Endothelial cell of umbilical vein (primary cell): ENCODE measurements around the gene TM9SF4.

Source experiments
- CTCF ChIP-seq, 2 donors: IDR thresholded peaks; 1 replicate in 1 of 2; 2 replicates in 1 of 2; pipeline ENCODE4 v1.5.1; 2011; ENCODE audit warnings: low read length in 2 of 2, mild to moderate bottlenecking in 2 of 2, moderate library complexity in 2 of 2, control low read depth in 1 of 2, inconsistent platforms in 1 of 2, low read depth in 1 of 2; ENCODE audit not compliant: insufficient read depth in 1 of 2; ENCODE audit errors: extremely low read depth in 1 of 2
- EZH2 ChIP-seq: IDR thresholded peaks from 2 replicates; pipeline ENCODE4 v1.6.1; 2012; ENCODE audit warnings: borderline replicate concordance, low read depth, mild to moderate bottlenecking, moderate library complexity, low read length, inconsistent platforms; ENCODE audit not compliant: severe bottlenecking
- FOS ChIP-seq: IDR thresholded peaks from 2 replicates; pipeline ENCODE4 v1.6.1; 2011; ENCODE audit warnings: mild to moderate bottlenecking, low read length, moderate library complexity, borderline replicate concordance; ENCODE audit not compliant: insufficient read depth
- GATA2 ChIP-seq: IDR thresholded peaks from 2 replicates; pipeline ENCODE4 v1.7.0; 2011; ENCODE audit warnings: low read depth, mild to moderate bottlenecking, moderate library complexity, mixed read lengths, low read length; ENCODE audit not compliant: insufficient read length, insufficient read depth
- MYC ChIP-seq: IDR thresholded peaks from one replicate; pipeline ENCODE4 v1.6.1; 2011; ENCODE audit warnings: mild to moderate bottlenecking, low read depth, low read length
- POLR2A ChIP-seq: IDR thresholded peaks from 2 replicates; pipeline ENCODE4 v1.6.1; 2012; ENCODE audit warnings: low read depth, mild to moderate bottlenecking, control low read depth, low read length
- POLR2AphosphoS5 ChIP-seq: IDR thresholded peaks from 2 replicates; pipeline ENCODE4 v1.6.1; 2012; ENCODE audit warnings: low read depth, mild to moderate bottlenecking, control low read depth, low read length, moderate library complexity; ENCODE audit not compliant: insufficient read depth
- TF ChIP-seq, protein P1 (sequence below): IDR thresholded peaks from 2 replicates; pipeline ENCODE4 v1.6.1; 2011; ENCODE audit not compliant: insufficient read depth, insufficient read length

DNA sequence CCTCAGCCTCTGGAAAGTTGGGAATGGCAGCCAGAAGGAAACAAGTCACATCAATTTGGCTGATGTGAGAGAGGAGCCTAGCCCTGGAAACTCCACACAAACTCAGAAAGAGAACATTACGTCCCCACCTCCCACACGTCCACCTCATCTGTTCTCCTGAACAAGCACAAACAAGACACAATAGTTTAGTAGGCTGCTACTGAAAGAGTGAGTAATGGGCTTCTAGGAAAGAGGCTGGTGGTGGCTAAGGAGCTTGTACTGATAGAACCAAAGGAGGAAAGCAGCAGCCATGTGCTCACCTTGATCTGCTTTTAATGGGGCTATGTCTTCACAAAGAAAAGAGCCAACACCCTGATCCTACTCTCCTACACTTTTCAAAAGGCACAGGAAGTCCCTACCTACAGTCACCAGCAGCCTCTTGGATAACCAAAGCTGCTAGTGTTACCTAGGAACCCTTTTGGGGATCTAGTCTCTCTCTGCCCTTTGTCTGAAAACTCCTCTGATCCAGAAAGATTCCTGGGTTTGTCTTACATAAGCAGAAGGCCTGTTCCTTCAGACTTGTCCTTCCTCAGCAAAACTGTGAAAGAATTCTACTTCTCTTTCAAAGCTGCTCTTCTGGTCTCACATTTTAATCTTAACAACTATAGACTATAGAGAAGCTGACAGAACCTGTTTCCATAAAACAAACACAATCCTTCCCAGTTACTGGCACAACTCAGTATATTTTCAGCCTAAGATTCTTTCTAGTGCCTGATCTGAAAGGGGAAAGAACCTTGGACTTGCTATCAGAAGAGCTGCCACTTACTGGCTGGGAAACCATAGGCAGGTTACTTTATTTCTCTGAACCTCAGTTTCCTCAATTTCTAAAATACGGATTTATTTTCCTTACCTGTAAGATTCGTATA, 94.9 kb downstream of the TM9SF4 start:
- no peak for TF ChIP-seq POLR2A
- TF ChIP-seq CTCF (IDR thresholded peaks at IDR 0.05; ENCODE audit: extremely low read depth in 1 of 2, insufficient read depth in 1 of 2, low read depth in 1 of 2, low read length in 2 of 2), result no peak
- TF ChIP-seq POLR2AphosphoS5, result no peak
- TF ChIP-seq, protein P1, sequence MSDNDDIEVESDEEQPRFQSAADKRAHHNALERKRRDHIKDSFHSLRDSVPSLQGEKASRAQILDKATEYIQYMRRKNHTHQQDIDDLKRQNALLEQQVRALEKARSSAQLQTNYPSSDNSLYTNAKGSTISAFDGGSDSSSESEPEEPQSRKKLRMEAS, result no peak
- no peak for TF ChIP-seq FOS
- TF ChIP-seq EZH2, result no peak
- no peak for TF ChIP-seq MYC
- TF ChIP-seq GATA2, result no peak
